Measurements from ENCODE around the gene TNRC6B.

Gene TNRC6B

GRCh38 chr22:40261783-40262182 is 84.1 kb downstream of the TNRC6B start:
- no peak for DNase-seq
- H3K36me3 ChIP-seq (replicated peaks; ENCODE audit: insufficient read depth, low read length) = no peaks in the 10 kb centered on the region
- no peaks in the 10 kb centered on the region; the same call in 1 of the 2 replicates for H4K20me1 ChIP-seq (ENCODE audit: insufficient read depth, low read length)
- no peak overlapping the region for H3K27ac ChIP-seq (ENCODE audit: low read length)
- H3K9me2 ChIP-seq (replicated peaks; ENCODE audit: insufficient read depth, low read length) = no peaks in the 10 kb centered on the region
- H3K4me1 ChIP-seq (ENCODE audit: low read length) = no peaks in the 10 kb centered on the region
- H2AFZ ChIP-seq (ENCODE audit: low read length) = no peak overlapping the region
- H3K4me2 ChIP-seq (ENCODE audit: low read depth, low read length) = no peak overlapping the region
- no peaks in the 10 kb centered on the region for H3F3A ChIP-seq (ENCODE audit: insufficient read depth, low read length)
- no peak overlapping the region for H3K4me3 ChIP-seq (ENCODE audit: low read length)
- peaks cover 30% of the 10 kb centered on the region for H3K79me2 ChIP-seq (ENCODE audit: low read length)
- H3K9ac ChIP-seq (ENCODE audit: low read length) = no peak overlapping the region
- H3K27me3 ChIP-seq (replicated peaks; ENCODE audit: insufficient read depth, low read length) = no peaks in the 10 kb centered on the region
- H3K9me3 ChIP-seq (replicated peaks; ENCODE audit: insufficient read depth, low read length) = no peaks in the 10 kb centered on the region
- TF ChIP-seq EZH2phosphoT487 (IDR thresholded peaks at IDR 0.05; ENCODE audit: low read length) = no peak
- no peak for TF ChIP-seq CTCF (IDR thresholded peaks at IDR 0.05; ENCODE audit: low read length)
- no peak for TF ChIP-seq EZH2 (optimal IDR thresholded peaks at IDR 0.05; ENCODE audit: low read depth, low read length)

GRCh38 chr22:40263191-40263590 is 85.5 kb downstream of the TNRC6B start:
- Histone ChIP-seq H3K4me3 (ENCODE audit: low read length) (no peak overlapping the region), H3K27ac (ENCODE audit: low read length) (no peak overlapping the region), H3K27me3 (replicated peaks; ENCODE audit: insufficient read depth, low read length) (no peaks in the 10 kb centered on the region), H3K9ac (ENCODE audit: low read length) (no peak overlapping the region), H3F3A (ENCODE audit: insufficient read depth, low read length) (no peaks in the 10 kb centered on the region), H2AFZ (ENCODE audit: low read length) (no peak overlapping the region), H3K9me3 (replicated peaks; ENCODE audit: insufficient read depth, low read length) (no peaks in the 10 kb centered on the region), H3K4me2 (ENCODE audit: low read depth, low read length) (no peak overlapping the region), H3K79me2 (ENCODE audit: low read length) (peaks cover 28% of the 10 kb centered on the region), H3K4me1 (ENCODE audit: low read length) (no peaks in the 10 kb centered on the region), H3K9me2 (replicated peaks; ENCODE audit: insufficient read depth, low read length) (no peaks in the 10 kb centered on the region), H4K20me1 (ENCODE audit: insufficient read depth, low read length) (no peaks in the 10 kb centered on the region; the same call in 1 of the 2 replicates), H3K36me3 (replicated peaks; ENCODE audit: insufficient read depth, low read length) (no peaks in the 10 kb centered on the region)
- no peak for TF ChIP-seq CTCF (IDR thresholded peaks at IDR 0.05; ENCODE audit: low read length)
- TF ChIP-seq EZH2phosphoT487 (IDR thresholded peaks at IDR 0.05; ENCODE audit: low read length) = no peak
- no peak for TF ChIP-seq EZH2 (optimal IDR thresholded peaks at IDR 0.05; ENCODE audit: low read depth, low read length)
- no peak for DNase-seq

DNA sequence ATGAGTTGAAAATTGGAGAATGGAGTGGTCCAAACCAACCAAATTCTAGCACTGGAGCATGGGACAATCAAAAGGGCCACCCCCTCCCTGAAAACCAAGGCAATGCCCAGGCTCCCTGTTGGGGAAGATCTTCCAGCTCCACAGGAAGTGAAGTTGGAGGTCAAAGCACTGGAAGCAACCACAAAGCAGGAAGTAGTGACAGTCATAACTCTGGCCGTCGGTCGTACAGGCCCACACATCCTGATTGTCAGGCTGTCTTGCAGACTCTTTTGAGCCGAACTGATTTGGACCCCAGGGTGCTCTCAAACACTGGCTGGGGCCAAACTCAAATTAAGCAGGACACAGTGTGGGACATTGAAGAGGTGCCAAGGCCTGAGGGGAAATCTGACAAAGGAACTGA is 88.1 kb downstream of the TNRC6B start:
- H2AFZ ChIP-seq (ENCODE audit: low read length) = no peak overlapping the region
- no peaks in the 10 kb centered on the region for H3K27me3 ChIP-seq (replicated peaks; ENCODE audit: insufficient read depth, low read length)
- H4K20me1 ChIP-seq (ENCODE audit: insufficient read depth, low read length) = no peaks in the 10 kb centered on the region
- 0 out of 2 replicates have a peak, but pooled peaks cover 9% of the 10 kb centered on the region for H3K79me2 ChIP-seq (ENCODE audit: low read length)
- no peak overlapping the region for H3K9ac ChIP-seq (ENCODE audit: low read length)
- H3K27ac ChIP-seq (ENCODE audit: low read length) = no peak overlapping the region
- TF ChIP-seq EZH2 (optimal IDR thresholded peaks at IDR 0.05; ENCODE audit: low read depth, low read length) (no peak), EZH2phosphoT487 (IDR thresholded peaks at IDR 0.05; ENCODE audit: low read length) (no peak), CTCF (IDR thresholded peaks at IDR 0.05; ENCODE audit: low read length) (no peak)
- no peaks in the 10 kb centered on the region for H3K4me1 ChIP-seq (ENCODE audit: low read length)
- no peak for DNase-seq
- no peaks in the 10 kb centered on the region for H3K9me3 ChIP-seq (replicated peaks; ENCODE audit: insufficient read depth, low read length)
- no peak overlapping the region for H3K4me3 ChIP-seq (ENCODE audit: low read length)
- no peaks in the 10 kb centered on the region for H3K9me2 ChIP-seq (replicated peaks; ENCODE audit: insufficient read depth, low read length)
- no peaks in the 10 kb centered on the region for H3F3A ChIP-seq (ENCODE audit: insufficient read depth, low read length)
- no peaks in the 10 kb centered on the region for H3K36me3 ChIP-seq (replicated peaks; ENCODE audit: insufficient read depth, low read length)
- H3K4me2 ChIP-seq (ENCODE audit: low read depth, low read length) = no peak overlapping the region
